Esophagus squamous epithelium (tissue), 4 donors: Measurements from ENCODE around the gene GLB1L2.

ENCODE experiments used
- CTCF ChIP-seq, 6 experiments: fragments of 450-650 bp in 4 of 6; fragments of 200-600 bp in 2 of 6; sonication (generic) in 2 of 6; IDR thresholded peaks; one replicate each; pipeline ENCODE4 v1.5.1; 2016 to 2019; ENCODE audit warnings: antibody characterized with exemption in 6 of 6, mild to moderate bottlenecking in 4 of 6, moderate library complexity in 4 of 6
- POLR2A ChIP-seq, 4 donors: fragments of 450-650 bp; IDR thresholded peaks; one replicate each; pipeline ENCODE4 v1.6.1; 2017; ENCODE audit warnings: antibody characterized with exemption in 4 of 4, mild to moderate bottlenecking in 4 of 4, moderate library complexity in 3 of 4

GRCh38 chr11:134282121-134283045 lies 49.4 kb upstream of the GLB1L2 start:
- no peak for TF ChIP-seq CTCF (IDR thresholded peaks at IDR 0.05)
- TF ChIP-seq POLR2A (IDR thresholded peaks at IDR 0.05) = no peak
